ENCODE data around the gene RYR1.
"Not testable (repeated sequence)": the region's sequence is repeated elsewhere in the genome, so short reads cannot be mapped to it uniquely, and the experiment has no call there.

RYR1 gene

GRCh38 chr19:38626401-38626800 lies 192.9 kb downstream of the RYR1 start:
- no peak for DNase-seq

- DNase-seq, result no peak
These were observed 196.1 kb downstream of the RYR1 start for GRCh38 chr19:38629568-38629967.

GRCh38 chr19:38631301-38631700 lies 197.8 kb downstream of the RYR1 start:
- not testable (repeated sequence) for DNase-seq

- DNase-seq, result not testable (repeated sequence)
These were observed 198.5 kb downstream of the RYR1 start for GRCh38 chr19:38631811-38632475.

- no peak for DNase-seq
These were observed 199.2 kb downstream of the RYR1 start for GRCh38 chr19:38632476-38633213.

GRCh38 chr19:38634757-38635482 lies 201.4 kb downstream of the RYR1 start:
- DNase-seq, result no peak

GRCh38 chr19:38635483-38636399 lies 202.2 kb downstream of the RYR1 start:
- DNase-seq, result no peak
